Prostate gland (tissue), 2 donors: Measurements from ENCODE around the gene B4GAT1. TPM values are rescaled to one million over a fixed set of nuclear protein-coding genes. Genes with fewer than 3 reads are reported as not detected.

ENCODE experiments used
- DNase-seq: peaks from one replicate; pipeline ENCODE4 v3.0.0-alpha.2; 2019; ENCODE audit warnings: low spot score
- H3K27ac ChIP-seq, 2 donors: fragments of 200-600 bp; sonication (generic); 2 replicates each; pipeline ENCODE4 v1.5.1; 2017 to 2019
- H3K27me3 ChIP-seq: fragments of 200-600 bp; sonication (generic); replicated peaks from 2 replicates; pipeline ENCODE4 v1.5.1; 2019; ENCODE audit not compliant: insufficient read depth
- H3K36me3 ChIP-seq, 2 donors: fragments of 200-600 bp; sonication (generic); 1 replicate in 1 of 2; 2 replicates in 1 of 2; pipeline versions ENCODE4 v1.5.1 to v1.8.1; 2017 to 2019
- H3K4me1 ChIP-seq: fragments of 200-600 bp; sonication (generic); replicated peaks from 2 replicates; pipeline ENCODE4 v1.5.1; 2019
- H3K4me3 ChIP-seq, 2 donors: fragments of 200-600 bp; sonication (generic); 2 replicates each; pipeline ENCODE4 v1.5.1; 2017 to 2019
- H3K9me3 ChIP-seq: fragments of 200-600 bp; sonication (generic); 2 replicates; pipeline ENCODE4 v1.5.1; 2017
- CTCF ChIP-seq, 4 experiments: fragments of 200-600 bp in 2 of 4; fragments of 450-650 bp in 2 of 4; sonication (generic) in 2 of 4; IDR thresholded peaks; 1 replicate in 3 of 4; 2 replicates in 1 of 4; pipeline ENCODE4 v1.5.1; 2016 to 2019; ENCODE audit warnings: antibody characterized with exemption in 4 of 4, mild to moderate bottlenecking in 2 of 4, moderate library complexity in 2 of 4
- POLR2A ChIP-seq: fragments of 450-650 bp; IDR thresholded peaks from one replicate; pipeline ENCODE4 v1.6.1; 2016; ENCODE audit warnings: antibody characterized with exemption, mild to moderate bottlenecking
- POLR2AphosphoS5 ChIP-seq: sonication (generic); formaldehyde crosslinking; IDR thresholded peaks from one replicate; pipeline ENCODE4 v1.6.1; 2017; ENCODE audit warnings: antibody characterized with exemption
- WGBS: methylation state at CpG from one replicate; pipeline ENCODE4 v1.1.5; 2018; 5-methylcytosine and 5-hydroxymethylcytosine counted together
- intact Hi-C: fragments of 100-400 bp; cut with DNase I; formaldehyde crosslinking; loops from one replicate; pipeline ENCODE4 v1.14.2; 2022
- total RNA-seq, 2 donors: library from RNA; depleted of rRNA; stranded (reverse); fragments of >200 nt; gene quantifications; one replicate each; pipeline ENCODE4 v1.1.0, GENCODE V29; 2016

The B4GAT1 gene
- total RNA-seq: 10 to 100 TPM; 47.0 to 64.9 TPM

- Histone ChIP-seq H3K4me1 (peaks cover 13% of the 10 kb centered on the region), H3K9me3 (no peaks in the 10 kb centered on the region), H3K4me3 (peak within 1 kb of the TSS; percentile 75 to 87), H3K27ac (peak within 1 kb of the TSS; percentile 90 to 92), H3K36me3 (no peaks in the 10 kb centered on the region), H3K27me3 (no peaks in the 10 kb centered on the region)
- TF ChIP-seq POLR2AphosphoS5: peak; percentile 91
- TF ChIP-seq POLR2A: peak; percentile 53
- TF ChIP-seq CTCF (IDR thresholded peaks at IDR 0.05): no peak
- under 1% methylated on average over 50 of the region's 101 CpGs for WGBS
- intact Hi-C loops: no loop called here
- peak; percentile 93 for DNase-seq
These were observed at the start of gene B4GAT1 for GRCh38 chr11:66347425-66348276. TSS of gene B4GAT1 (minus strand) at chr11:66347629. CDS start at chr11:66347545, 84 bp downstream.

DNA sequence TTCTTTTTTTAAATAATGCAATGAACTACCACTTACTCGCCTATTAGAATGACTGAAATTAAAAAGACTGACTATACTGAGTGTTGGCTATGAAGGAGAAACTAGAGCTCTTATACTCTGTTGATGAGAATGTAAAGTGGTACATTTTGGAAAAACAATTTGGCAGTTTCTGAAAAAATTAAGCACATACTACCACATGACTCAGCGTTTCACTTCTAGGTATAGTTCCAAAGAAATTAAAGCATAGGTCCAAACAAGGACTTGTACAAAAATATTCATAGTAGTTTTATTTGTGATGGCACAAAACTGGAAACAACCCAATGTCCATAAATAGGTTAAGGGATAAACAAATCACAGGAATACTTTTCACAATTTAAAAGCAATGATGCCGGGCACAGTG, 46.5 kb upstream of the B4GAT1 start:
- 82% methylated on average over 3 of the region's 3 CpGs for WGBS
- intact Hi-C loops: no loop called here
- TF ChIP-seq CTCF (IDR thresholded peaks at IDR 0.05) (no peak), POLR2A (no peak)
- H3K27ac ChIP-seq: no peak overlapping the region
- H3K4me1 ChIP-seq: no peaks in the 10 kb centered on the region
- no peak overlapping the region for H3K4me3 ChIP-seq
- H3K9me3 ChIP-seq: no peaks in the 10 kb centered on the region
- DNase-seq: no peak
- no peaks in the 10 kb centered on the region for H3K36me3 ChIP-seq
- no peaks in the 10 kb centered on the region for H3K27me3 ChIP-seq

DNA sequence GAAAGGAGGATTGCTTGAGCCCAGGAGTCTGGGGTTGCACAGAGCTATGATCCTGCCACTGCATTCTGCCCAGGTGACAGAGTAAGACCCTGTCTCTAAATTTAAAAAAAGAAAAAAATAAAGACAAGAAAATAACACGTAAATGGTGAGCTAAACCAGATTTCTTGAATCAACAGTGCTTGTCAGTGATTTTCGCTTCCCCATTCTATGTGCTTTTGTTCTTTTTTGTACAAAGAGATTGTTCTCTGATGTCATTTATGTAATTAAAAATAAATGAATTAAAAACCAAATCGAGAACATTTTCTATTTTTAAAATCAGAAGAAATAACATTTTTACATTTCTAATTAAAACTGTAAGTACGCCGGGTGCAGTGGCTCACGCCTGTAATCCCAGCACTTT, 43.9 kb upstream of the B4GAT1 start:
- Histone ChIP-seq H3K27me3 (no peaks in the 10 kb centered on the region), H3K36me3 (no peaks in the 10 kb centered on the region), H3K9me3 (no peaks in the 10 kb centered on the region), H3K4me3 (no peak overlapping the region), H3K27ac (no peak overlapping the region), H3K4me1 (no peaks in the 10 kb centered on the region)
- 70% methylated on average over 6 of the region's 6 CpGs for WGBS
- DNase-seq: no peak
- intact Hi-C loops: no loop called here
- TF ChIP-seq POLR2AphosphoS5 (no peak), POLR2A (no peak), CTCF (IDR thresholded peaks at IDR 0.05) (no peak)

GRCh38 chr11:66388780-66389386, 41.5 kb upstream of the B4GAT1 start:
- no peaks in the 10 kb centered on the region for H3K27me3 ChIP-seq
- H3K27ac ChIP-seq: no peak overlapping the region
- no peaks in the 10 kb centered on the region for H3K9me3 ChIP-seq
- no peaks in the 10 kb centered on the region for H3K4me1 ChIP-seq
- WGBS: 29% methylated on average over 8 of the region's 8 CpGs
- H3K4me3 ChIP-seq: no peak overlapping the region
- peak in 3 of 4 experiments; percentile 53 to 72 (median 63) for TF ChIP-seq CTCF (IDR thresholded peaks at IDR 0.05)
- peak; percentile 27 for TF ChIP-seq POLR2AphosphoS5
- TF ChIP-seq POLR2A: no peak
- intact Hi-C loops: loop anchor here (2.0 kb wide), 1 partner anchor 78 kb away; no protein-coding TSS in a partner anchor
- peak; percentile 75 for DNase-seq
- no peaks in the 10 kb centered on the region for H3K36me3 ChIP-seq
